Hepatocyte (in vitro differentiated cells): ENCODE data around the gene NEB.

Source experiments
- EZH2 ChIP-seq: fragments of 200-600 bp; sonication (generic); IDR thresholded peaks from 2 replicates; pipeline ENCODE4 v1.6.1; 2016; ENCODE audit warnings: antibody characterized with exemption, mild to moderate bottlenecking, borderline replicate concordance
- EZH2phosphoT487 ChIP-seq: fragments of 200-600 bp; sonication (generic); IDR thresholded peaks from one replicate; pipeline ENCODE4 v1.6.1; 2018; ENCODE audit warnings: antibody characterized with exemption, mild to moderate bottlenecking, low read depth, moderate library complexity; ENCODE audit not compliant: unreplicated experiment, severe bottlenecking
- TF ChIP-seq, protein P1 (sequence below): fragments of 200-600 bp; sonication (generic); IDR thresholded peaks from 2 replicates; pipeline ENCODE4 v1.5.1; 2016; ENCODE audit warnings: antibody characterized with exemption, mild to moderate bottlenecking; ENCODE audit not compliant: poor library complexity

DNA sequence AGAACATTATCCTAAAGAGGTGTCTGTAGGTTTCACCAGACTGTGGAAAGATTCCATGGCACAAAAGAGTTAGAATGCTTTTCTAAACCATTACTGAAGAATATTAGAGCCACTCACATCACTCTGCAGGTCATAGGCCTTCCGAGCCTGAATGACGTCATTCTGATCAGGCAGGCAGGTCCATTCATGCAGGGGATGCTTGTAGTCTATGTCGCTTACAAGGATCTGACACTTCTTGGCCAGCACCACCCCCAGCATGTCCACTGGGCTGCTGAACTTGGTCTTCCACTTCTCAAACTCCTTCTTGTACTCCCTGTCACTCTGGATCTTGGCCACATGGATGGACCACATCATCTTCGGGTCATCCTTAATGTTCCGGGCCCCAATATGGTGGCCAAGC is 120.1 kb downstream of the NEB start:
- TF ChIP-seq, protein P1, sequence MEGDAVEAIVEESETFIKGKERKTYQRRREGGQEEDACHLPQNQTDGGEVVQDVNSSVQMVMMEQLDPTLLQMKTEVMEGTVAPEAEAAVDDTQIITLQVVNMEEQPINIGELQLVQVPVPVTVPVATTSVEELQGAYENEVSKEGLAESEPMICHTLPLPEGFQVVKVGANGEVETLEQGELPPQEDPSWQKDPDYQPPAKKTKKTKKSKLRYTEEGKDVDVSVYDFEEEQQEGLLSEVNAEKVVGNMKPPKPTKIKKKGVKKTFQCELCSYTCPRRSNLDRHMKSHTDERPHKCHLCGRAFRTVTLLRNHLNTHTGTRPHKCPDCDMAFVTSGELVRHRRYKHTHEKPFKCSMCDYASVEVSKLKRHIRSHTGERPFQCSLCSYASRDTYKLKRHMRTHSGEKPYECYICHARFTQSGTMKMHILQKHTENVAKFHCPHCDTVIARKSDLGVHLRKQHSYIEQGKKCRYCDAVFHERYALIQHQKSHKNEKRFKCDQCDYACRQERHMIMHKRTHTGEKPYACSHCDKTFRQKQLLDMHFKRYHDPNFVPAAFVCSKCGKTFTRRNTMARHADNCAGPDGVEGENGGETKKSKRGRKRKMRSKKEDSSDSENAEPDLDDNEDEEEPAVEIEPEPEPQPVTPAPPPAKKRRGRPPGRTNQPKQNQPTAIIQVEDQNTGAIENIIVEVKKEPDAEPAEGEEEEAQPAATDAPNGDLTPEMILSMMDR = no peak
- TF ChIP-seq EZH2 (no peak), EZH2phosphoT487 (no peak)
